Heart left ventricle (tissue), 16 donors: Measurements from ENCODE around the gene CPNE2. TPM values are rescaled to one million over a fixed set of nuclear protein-coding genes. Genes with fewer than 3 reads are reported as not detected.

ENCODE experiments used
- ATAC-seq, 4 donors: fragments of 200-7000 bp; cut with Tn5 transposase; one replicate each; pipeline ENCODE4 v1.9.1; 2020 to 2022; ENCODE audit warnings: moderate library complexity in 4 of 4, mild to moderate bottlenecking in 3 of 4, moderate number of reproducible peaks in 1 of 4
- DNase-seq, 5 donors: peaks; one replicate each; pipeline ENCODE4 v3.0.0-alpha.2; 2020
- H3K27ac ChIP-seq, 12 donors: fragments of 200-600 bp; sonication (generic) in 4 of 12; one replicate each; pipeline versions ENCODE4 v1.5.0 to v1.8.0; 2016 to 2022; ENCODE audit warnings: mild to moderate bottlenecking in 2 of 12
- H3K27me3 ChIP-seq, 9 donors: fragments of 200-600 bp; sonication (generic) in 2 of 9; one replicate each; pipeline versions ENCODE4 v1.5.1 to v1.8.0; 2016 to 2022; ENCODE audit warnings: mild to moderate bottlenecking in 3 of 9
- H3K36me3 ChIP-seq, 9 donors: fragments of 200-600 bp; sonication (generic) in 2 of 9; one replicate each; pipeline versions ENCODE4 v1.5.0 to v1.8.0; 2018 to 2022; ENCODE audit warnings: mild to moderate bottlenecking in 2 of 9
- H3K4me1 ChIP-seq, 12 donors: fragments of 200-600 bp; sonication (generic) in 4 of 12; one replicate each; pipeline versions ENCODE4 v1.5.0 to v1.8.0; 2016 to 2022; ENCODE audit warnings: mild to moderate bottlenecking in 3 of 12
- H3K4me3 ChIP-seq, 12 donors: fragments of 200-600 bp; sonication (generic) in 4 of 12; one replicate each; pipeline versions ENCODE4 v1.5.0 to v1.8.0; 2017 to 2022; ENCODE audit warnings: mild to moderate bottlenecking in 9 of 12, moderate library complexity in 4 of 12
- H3K9me3 ChIP-seq, 12 donors: fragments of 200-600 bp; sonication (generic) in 4 of 12; one replicate each; pipeline versions ENCODE4 v1.5.0 to v1.8.0; 2016 to 2022; ENCODE audit warnings: mild to moderate bottlenecking in 1 of 12
- POLR2A ChIP-seq, 2 donors: fragments of 450-650 bp; IDR thresholded peaks; one replicate each; pipeline ENCODE4 v1.6.1; 2017; ENCODE audit warnings: antibody characterized with exemption in 2 of 2, mild to moderate bottlenecking in 2 of 2, moderate library complexity in 2 of 2
- WGBS, 4 donors: extraction: QIAGEN DNeasy Blood & Tissue Kit in 2 of 4; methylation state at CpG; one replicate each; pipeline versions ENCODE4 v1.1.5 to v1.1.7; 2013 to 2018; 5-methylcytosine and 5-hydroxymethylcytosine counted together
- intact Hi-C, 10 donors: fragments of 100-400 bp; cut with DNase I; formaldehyde crosslinking; loops; one replicate each; pipeline versions ENCODE4 v1.11.1 to v1.14.2; 2022
- polyA plus RNA-seq, 2 donors: library from polyadenylated mRNA; stranded (reverse); fragments of 200-250 nt; gene quantifications; one replicate each; pipeline ENCODE4 v1.2.3, GENCODE V29; 2013
- total RNA-seq, 9 donors: library from RNA; depleted of rRNA in 2 of 9; stranded (reverse); fragments of >200 nt in 2 of 9; fragmentation: NEBNext Ultra II Directional in 3 of 9; extraction: Animal tissue kit (Norgen Biotek cat#: 25700) in 3 of 9; gene quantifications; one replicate each; pipeline versions ENCODE4 v1.1.0 to v1.2.4, GENCODE V29; 2016 to 2023
- TF ChIP-seq, protein P1 (sequence below), 12 donors: fragments of 200-600 bp; sonication (generic) in 4 of 12; IDR thresholded peaks; one replicate each; pipeline versions ENCODE4 v1.5.0 to v1.8.0; 2018 to 2022; ENCODE audit warnings: antibody characterized with exemption in 12 of 12, mild to moderate bottlenecking in 5 of 12
- donor health status: ischemic (EF 13 %, LVEDD 7.1; RV severe dilation, severe dysfunction).
- donor health status: healthy with polysubstance abuse.
- donor health status: DM: no; HTN: yes; CAD: no.
- donor health status: DM: no; HTN: no; CAD: no.
- donor health status: ischemic (EF 25% LVEDD 6.9; RV normal size, moderate dysfunction).
- donor health status: ischemic (EF 25% LVEDD 5.7; RV mildly dilated, moderate dysfunction).
- donor health status: healthy.
- donor health status: DM: yes; HTN: yes; CAD: no.
- donor health status: ischemic (EF 35%, LVEDD 5.7; RV mildly dilated, moderate dysfunction).
- donor health status: nonischemic (EF 11% LVEDD 7.7; RV severe dilation, severe dysfunction).
- donor health status: DM: yes; HTN: yes; CAD: no.
- donor health status: PGD.
- donor health status: ischemic (EF 29% LVEDD 5.4; RV normal size, mild dysfunction).
- donor health status: nonischemic (EF 23%, LVEDD 6.1; RV moderate dilation, normal function).

CPNE2 gene
- total and polyA plus RNA-seq, 11 donors: 7.2 to 23.6 (median 14.0) TPM

DNA sequence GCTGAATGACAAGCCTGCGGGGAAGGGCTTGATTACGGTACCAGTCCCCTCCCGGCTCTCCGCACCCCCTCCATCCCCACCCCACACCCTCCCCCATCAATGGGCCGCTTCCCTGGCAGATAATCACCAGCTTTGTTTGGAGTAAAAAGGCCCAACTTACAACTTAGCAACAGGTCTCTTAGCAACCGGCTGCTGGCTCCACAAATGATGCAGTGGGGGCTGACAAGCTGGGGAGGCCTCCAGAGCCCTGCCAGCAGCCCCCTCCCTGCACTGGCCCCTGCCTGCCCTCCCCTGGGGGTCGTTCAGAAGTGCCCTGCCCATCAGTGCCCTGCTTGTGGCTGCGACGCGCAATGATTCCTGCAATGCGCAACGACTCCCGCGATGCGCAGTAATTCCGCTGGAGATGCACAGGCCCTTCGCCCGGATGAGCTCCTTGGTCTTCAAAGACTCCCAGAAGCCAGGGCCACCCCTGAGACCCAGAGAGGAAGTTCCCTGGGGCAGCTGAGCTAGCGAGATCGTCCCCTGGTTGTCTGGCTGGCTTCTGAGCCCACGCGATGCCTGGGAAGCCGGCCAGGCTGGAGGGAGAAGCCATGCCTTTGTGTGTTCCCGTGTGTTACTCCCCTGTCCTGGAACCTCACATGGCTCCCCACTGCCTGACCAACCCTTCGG is 23.3 kb downstream of the CPNE2 start:
- intact Hi-C loops: no loop called here

DNA sequence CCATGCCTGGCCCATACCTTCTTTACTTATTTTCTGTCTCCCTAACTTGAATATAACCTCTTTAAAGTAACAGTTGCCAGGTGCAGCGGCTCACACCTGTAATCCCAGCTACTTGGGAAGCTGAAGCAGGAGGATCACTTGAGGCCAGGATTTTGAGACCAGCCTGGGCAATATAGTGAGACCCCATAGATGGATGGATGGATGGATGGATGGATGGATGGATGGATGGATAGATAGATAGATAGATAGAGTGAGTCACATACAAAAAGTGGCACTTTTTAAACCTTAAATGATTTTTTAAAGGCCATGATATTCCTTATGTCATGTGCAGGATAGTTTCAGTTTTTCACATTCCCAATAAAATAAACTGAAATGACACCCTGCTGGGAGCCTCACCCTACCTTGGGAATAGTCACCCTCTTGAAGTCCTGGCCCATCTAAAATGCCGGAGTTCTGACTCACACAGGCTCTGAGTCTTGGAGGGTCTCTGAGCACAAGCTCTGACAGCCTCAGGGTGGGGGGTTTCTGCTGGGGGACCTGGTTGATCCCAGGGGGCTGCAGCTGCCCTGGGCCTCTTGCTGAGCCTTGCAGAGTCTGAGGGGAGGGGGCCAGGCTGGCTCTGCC is 26.2 kb downstream of the CPNE2 start:
- ATAC-seq (no peak), DNase-seq (no peak)
- TF ChIP-seq, protein P1, sequence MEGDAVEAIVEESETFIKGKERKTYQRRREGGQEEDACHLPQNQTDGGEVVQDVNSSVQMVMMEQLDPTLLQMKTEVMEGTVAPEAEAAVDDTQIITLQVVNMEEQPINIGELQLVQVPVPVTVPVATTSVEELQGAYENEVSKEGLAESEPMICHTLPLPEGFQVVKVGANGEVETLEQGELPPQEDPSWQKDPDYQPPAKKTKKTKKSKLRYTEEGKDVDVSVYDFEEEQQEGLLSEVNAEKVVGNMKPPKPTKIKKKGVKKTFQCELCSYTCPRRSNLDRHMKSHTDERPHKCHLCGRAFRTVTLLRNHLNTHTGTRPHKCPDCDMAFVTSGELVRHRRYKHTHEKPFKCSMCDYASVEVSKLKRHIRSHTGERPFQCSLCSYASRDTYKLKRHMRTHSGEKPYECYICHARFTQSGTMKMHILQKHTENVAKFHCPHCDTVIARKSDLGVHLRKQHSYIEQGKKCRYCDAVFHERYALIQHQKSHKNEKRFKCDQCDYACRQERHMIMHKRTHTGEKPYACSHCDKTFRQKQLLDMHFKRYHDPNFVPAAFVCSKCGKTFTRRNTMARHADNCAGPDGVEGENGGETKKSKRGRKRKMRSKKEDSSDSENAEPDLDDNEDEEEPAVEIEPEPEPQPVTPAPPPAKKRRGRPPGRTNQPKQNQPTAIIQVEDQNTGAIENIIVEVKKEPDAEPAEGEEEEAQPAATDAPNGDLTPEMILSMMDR (IDR thresholded peaks at IDR 0.05): no peak
- TF ChIP-seq POLR2A (IDR thresholded peaks at IDR 0.05): no peak
- peaks cover 0 to 21% (median 7%) of the 10 kb centered on the region in 12 donors for H3K4me1 ChIP-seq
- no peak overlapping the region for H3K4me3 ChIP-seq
- no peak overlapping the region for H3K27ac ChIP-seq
- no peaks in the 10 kb centered on the region for H3K9me3 ChIP-seq
- H3K27me3 ChIP-seq: no peaks in the 10 kb centered on the region
- 91 to 98% (median 98%) methylated on average over 2 of the region's 2 CpGs for WGBS, 4 donors
- peaks cover 0 to 72% (median 43%) of the 10 kb centered on the region in 9 donors for H3K36me3 ChIP-seq
- intact Hi-C loops: no loop called here

More for the DNA sequence above, 23.3 kb downstream of the CPNE2 start:
- Histone ChIP-seq H3K9me3 (no peaks in the 10 kb centered on the region), H3K4me3 (no peak overlapping the region), H3K27ac (peak overlapping the region in 5 of 12 donors; percentile 13 to 58 (median 48)), H3K27me3 (no peaks in the 10 kb centered on the region), H3K4me1 (peaks cover 0 to 34% (median 16%) of the 10 kb centered on the region in 12 donors), H3K36me3 (peaks cover 0 to 59% (median 28%) of the 10 kb centered on the region in 9 donors)
- peak; percentile 50 to 89 (median 86) for ATAC-seq
- DNase-seq: peak; percentile 69 to 86 (median 81)
- WGBS, 4 donors: 26 to 73% (median 53%) methylated on average over 19 to 25 of the region's 25 CpGs
- TF ChIP-seq POLR2A (IDR thresholded peaks at IDR 0.05): no peak
- TF ChIP-seq, protein P1 (IDR thresholded peaks at IDR 0.05): no peak

DNA sequence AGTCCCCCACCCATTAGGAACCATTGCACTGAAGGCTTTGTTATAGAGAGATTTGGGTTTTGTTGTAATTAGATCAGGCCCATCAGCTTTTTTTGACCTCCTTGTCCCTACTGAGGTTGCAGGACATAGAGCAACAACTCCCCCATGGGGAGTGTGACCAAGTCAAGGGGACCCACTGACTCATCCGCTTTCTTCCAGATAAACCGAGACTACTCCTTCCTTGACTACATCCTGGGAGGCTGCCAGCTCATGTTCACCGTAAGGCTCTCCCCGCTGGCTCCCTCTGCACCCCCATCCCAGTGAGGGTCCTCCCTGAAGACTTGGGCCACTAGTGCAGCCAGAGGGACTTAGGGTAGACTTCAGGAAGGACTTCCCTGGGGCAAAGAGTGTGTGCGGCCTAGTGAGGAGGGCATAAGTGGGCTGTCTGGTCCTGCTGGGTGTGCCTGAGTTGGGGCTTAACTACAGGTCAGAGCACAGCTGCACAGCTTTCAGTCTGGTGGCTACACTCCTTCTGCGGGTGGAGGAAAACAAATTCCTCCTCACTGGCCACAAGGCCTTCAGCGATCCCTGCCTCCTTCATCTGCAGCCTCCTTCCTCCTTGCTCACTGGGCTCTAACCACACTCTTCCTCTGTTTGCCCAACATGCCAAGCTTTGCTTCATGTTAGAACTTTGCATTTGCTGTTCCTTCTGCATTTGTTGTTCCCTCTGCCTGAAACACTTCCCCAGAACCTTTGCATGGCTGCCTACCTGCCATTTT is 31.0 kb downstream of the CPNE2 start:
- ATAC-seq: no peak
- H3K27me3 ChIP-seq: no peaks in the 10 kb centered on the region
- 91 to 94% (median 92%) methylated on average over 7 of the region's 7 CpGs for WGBS, 4 donors
- intact Hi-C loops: no loop called here
- H3K4me1 ChIP-seq: peaks cover 0 to 14% (median 0%) of the 10 kb centered on the region in 12 donors
- TF ChIP-seq POLR2A (IDR thresholded peaks at IDR 0.05): no peak
- TF ChIP-seq, protein P1 (IDR thresholded peaks at IDR 0.05): no peak
- peaks cover 0 to 77% (median 40%) of the 10 kb centered on the region in 9 donors for H3K36me3 ChIP-seq
- no peak for DNase-seq
- no peaks in the 10 kb centered on the region for H3K9me3 ChIP-seq
- no peak overlapping the region for H3K4me3 ChIP-seq
- peak overlapping the region in 1 of 12 donors; percentile 20 for H3K27ac ChIP-seq
